Measurements from ENCODE around the gene RTL5. TPM values are rescaled to one million over a fixed set of nuclear protein-coding genes. Genes with fewer than 3 reads are reported as not detected.

The RTL5 gene
- total and polyA plus RNA-seq, 10 of the 15 experiments (the other 5 are each of a cell fraction or from before 2014, with no cell fraction given), result under 0.01 to 0.10 (median 0.03) TPM; not detected in 5

GRCh38 chrX:72142094-72142793, 10.5 kb upstream of the RTL5 start:
- BruUV-seq (replicated peaks), result no TSS peak
- intact Hi-C loops (cut with micrococcal nuclease; ENCODE audit: unreplicated experiment) (loop anchor here (2.0 kb wide), 1 partner anchor 39 kb away; the partner anchor contains the start of gene PIN4), in situ Hi-C loops (cut with MboI) (no loop called here)
- H3K9me3 ChIP-seq (replicated peaks; ENCODE audit: control insufficient read depth, insufficient read depth, low read length), result no peaks in the 10 kb centered on the region
- H3K4me3 ChIP-seq, result no peak overlapping the region
- ATAC-seq (no peak), DNase-seq (ENCODE audit: low read depth, low spot score) (no peak), FAIRE-seq (peak; percentile 44)
- ChIA-PET RAD21 (ENCODE audit: unreplicated experiment) (no interaction called here), CTCF (interaction anchor here (1.7 kb wide), 1 partner anchor 15 kb away, joined by 4 read pairs; no protein-coding TSS in a partner anchor), SMC1A (ENCODE audit: uncharacterized antibody, unreplicated experiment) (no interaction called here), POLR2A (no interaction called here)
- WGBS (ENCODE audit: insufficient coverage, insufficient replicate concordance, low lambda C conversion rate, missing lambda C conversion rate), result 14% methylated on average over 8 of the region's 8 CpGs
- no peak overlapping the region for H3K4me2 ChIP-seq (ENCODE audit: control insufficient read depth, insufficient read depth)
- peaks cover 14% of the 10 kb centered on the region for H3K4me1 ChIP-seq (ENCODE audit: control insufficient read depth, insufficient read depth, low read length)
- no peaks in the 10 kb centered on the region for H3K36me3 ChIP-seq (ENCODE audit: control insufficient read depth in 2 of 2, insufficient read depth in 2 of 2, low read length in 1 of 2)
- H3K79me2 ChIP-seq (ENCODE audit: control insufficient read depth, insufficient read depth, low read length), result no peaks in the 10 kb centered on the region
- H3K27ac ChIP-seq (ENCODE audit: control insufficient read depth, insufficient read depth), result no peak overlapping the region
- 0 out of 4 replicates have a peak, but pooled peaks cover 0 to 2% of the 10 kb centered on the region in 2 experiments for H3K27me3 ChIP-seq (replicated peaks in 1 of 2; ENCODE audit: control insufficient read depth in 2 of 2, insufficient read depth in 2 of 2, low read length in 1 of 2)
- H3K9ac ChIP-seq (ENCODE audit: control insufficient read depth, insufficient read depth, low read length), result no peak overlapping the region
- no peaks in the 10 kb centered on the region for H4K20me1 ChIP-seq (ENCODE audit: control insufficient read depth, insufficient read depth)
- H2AFZ ChIP-seq (ENCODE audit: control insufficient read depth, low read depth, low read length), result no peak overlapping the region
- TF ChIP-seq RFX5 (IDR thresholded peaks at IDR 0.05; ENCODE audit: low read depth, low read length) (no peak), CBX3 (IDR thresholded peaks at IDR 0.05; ENCODE audit: borderline replicate concordance, low read depth) (no peak), ATF2 (IDR thresholded peaks at IDR 0.05; ENCODE audit: low read length) (no peak), POLR2A (IDR thresholded peaks at IDR 0.05; ENCODE audit: low read depth, low read length) (no peak), ZNF687 (IDR thresholded peaks at IDR 0.05) (no peak), LARP7 (IDR thresholded peaks at IDR 0.05) (no peak), CUX1 (IDR thresholded peaks at IDR 0.05; ENCODE audit: insufficient replicate concordance, low read depth, low read length) (no peak), RAD21 (IDR thresholded peaks at IDR 0.05; ENCODE audit: insufficient read depth, low read depth, low read length) (no peak), NRF1 (conservative IDR thresholded peaks at IDR 0.05; ENCODE audit: low read depth, low read length) (no peak)

Data from GM12878 (cell line).